NT2/D1 (cell line): ENCODE results near the gene EDEM3.
"Not testable (repeated sequence)": the region's sequence is repeated elsewhere in the genome, so short reads cannot be mapped to it uniquely, and the experiment has no call there.

Experiments used
- DNase-seq: peaks from one replicate; pipeline ENCODE4 v3.0.0-alpha.2; 2011; ENCODE audit warnings: low read depth, low spot score
- H3K27me3 ChIP-seq: 2 replicates; pipeline ENCODE4 v1.6.0; 2011; ENCODE audit warnings: mild to moderate bottlenecking; ENCODE audit not compliant: insufficient read length, insufficient read depth
- H3K36me3 ChIP-seq: 2 replicates; pipeline ENCODE4 v1.6.1; 2011; ENCODE audit warnings: mild to moderate bottlenecking, low read length, mixed read lengths; ENCODE audit not compliant: insufficient read depth, insufficient read length
- H3K4me1 ChIP-seq: 2 replicates; pipeline ENCODE4 v1.5.1; 2011; ENCODE audit not compliant: insufficient read depth, insufficient read length
- H3K4me3 ChIP-seq: 2 replicates; pipeline ENCODE4 v1.5.1; 2011; ENCODE audit warnings: low read depth; ENCODE audit not compliant: insufficient read length
- H3K9ac ChIP-seq: 2 replicates; pipeline ENCODE4 v1.6.0; 2011; ENCODE audit warnings: low read depth; ENCODE audit not compliant: insufficient read length
- H3K9me3 ChIP-seq: 2 replicates; pipeline ENCODE4 v1.5.1; 2011; ENCODE audit warnings: mild to moderate bottlenecking, low read length; ENCODE audit not compliant: insufficient read depth
- SUZ12 ChIP-seq: IDR thresholded peaks from 2 replicates; pipeline ENCODE4 v1.6.1; 2011; ENCODE audit not compliant: insufficient read length, insufficient read depth; ENCODE audit errors: extremely low read depth
- YY1 ChIP-seq: IDR thresholded peaks from 2 replicates; pipeline ENCODE4 v1.6.1; 2011; ENCODE audit not compliant: insufficient read length, insufficient read depth
- ZNF274 ChIP-seq: IDR thresholded peaks from 2 replicates; pipeline ENCODE4 v1.6.1; 2011; ENCODE audit warnings: mild to moderate bottlenecking, low read depth, low read length

Gene EDEM3

GRCh38 chr1:184768467-184768866 lies 13.8 kb upstream of the EDEM3 start:
- DNase-seq: no peak
- Histone ChIP-seq H3K9ac (no peak overlapping the region), H3K36me3 (no peaks in the 10 kb centered on the region), H3K9me3 (no peaks in the 10 kb centered on the region), H3K4me1 (no peaks in the 10 kb centered on the region), H3K27me3 (no peaks in the 10 kb centered on the region), H3K4me3 (no peak overlapping the region)
- TF ChIP-seq YY1: no peak
- TF ChIP-seq ZNF274: no peak
- TF ChIP-seq SUZ12: no peak

DNA sequence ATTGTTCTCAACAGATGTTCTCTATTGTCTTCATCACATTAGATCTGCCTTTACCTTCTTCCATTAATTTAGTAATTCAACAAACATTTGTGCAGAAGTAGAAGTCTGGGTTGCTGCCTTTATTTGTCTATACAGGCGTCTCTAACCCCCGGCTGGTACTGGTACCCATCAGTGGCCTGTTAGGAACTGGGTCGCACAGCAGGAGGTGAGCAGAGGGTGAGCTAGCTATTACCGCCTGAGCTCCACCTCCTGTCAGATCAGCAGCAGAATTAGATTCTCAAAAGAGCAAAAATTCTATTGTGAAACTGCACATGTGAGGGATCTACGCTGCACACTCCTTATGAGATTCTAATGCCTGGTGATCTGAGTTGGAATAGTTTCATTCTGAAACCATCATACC lies 12.9 kb upstream of the EDEM3 start:
- TF ChIP-seq SUZ12 (no peak), ZNF274 (no peak), YY1 (no peak)
- Histone ChIP-seq H3K4me1 (no peaks in the 10 kb centered on the region), H3K36me3 (no peaks in the 10 kb centered on the region), H3K27me3 (no peaks in the 10 kb centered on the region), H3K4me3 (no peak overlapping the region), H3K9ac (no peak overlapping the region), H3K9me3 (no peaks in the 10 kb centered on the region)
- DNase-seq: no peak

GRCh38 chr1:184764483-184764882 lies 9.8 kb upstream of the EDEM3 start:
- H3K4me3 ChIP-seq: no peak overlapping the region
- no peaks in the 10 kb centered on the region for H3K36me3 ChIP-seq
- H3K4me1 ChIP-seq: no peaks in the 10 kb centered on the region
- H3K9ac ChIP-seq: no peak overlapping the region
- DNase-seq: no peak
- H3K27me3 ChIP-seq: no peaks in the 10 kb centered on the region
- TF ChIP-seq SUZ12 (no peak), YY1 (no peak)
- H3K9me3 ChIP-seq: no peaks in the 10 kb centered on the region

DNA sequence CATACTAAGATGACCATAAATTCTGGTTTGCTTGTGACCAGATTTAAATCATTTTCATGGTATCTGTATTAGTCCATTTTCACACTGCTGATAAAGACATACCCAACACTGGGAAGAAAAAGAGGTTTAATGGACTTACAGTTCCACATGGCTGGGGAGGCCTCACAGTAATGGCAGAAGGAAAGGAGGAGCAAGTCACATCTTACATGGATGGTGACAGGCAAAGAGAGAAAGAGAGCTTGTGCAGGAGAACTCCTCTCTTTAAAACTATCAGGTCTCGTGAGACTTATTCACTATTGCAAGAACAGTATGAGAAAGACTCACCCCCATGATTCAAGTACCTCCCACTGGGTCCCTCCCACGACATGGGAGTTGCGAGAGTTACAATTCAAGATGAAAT lies 8.9 kb upstream of the EDEM3 start:
- H3K27me3 ChIP-seq, H3K9me3 ChIP-seq, H3K4me3 ChIP-seq, DNase-seq, H3K9ac ChIP-seq, H3K36me3 ChIP-seq, H3K4me1 ChIP-seq: not testable (repeated sequence)

- Histone ChIP-seq H3K36me3 (no peaks in the 10 kb centered on the region), H3K4me1 (no peaks in the 10 kb centered on the region), H3K9me3 (no peaks in the 10 kb centered on the region), H3K9ac (no peak overlapping the region), H3K27me3 (peaks cover under 1% of the 10 kb centered on the region), H3K4me3 (no peak overlapping the region)
- no peak for DNase-seq
- TF ChIP-seq SUZ12 (no peak), YY1 (no peak), ZNF274 (no peak)
These were observed 7.4 kb upstream of the EDEM3 start for GRCh38 chr1:184761969-184762485.

DNA sequence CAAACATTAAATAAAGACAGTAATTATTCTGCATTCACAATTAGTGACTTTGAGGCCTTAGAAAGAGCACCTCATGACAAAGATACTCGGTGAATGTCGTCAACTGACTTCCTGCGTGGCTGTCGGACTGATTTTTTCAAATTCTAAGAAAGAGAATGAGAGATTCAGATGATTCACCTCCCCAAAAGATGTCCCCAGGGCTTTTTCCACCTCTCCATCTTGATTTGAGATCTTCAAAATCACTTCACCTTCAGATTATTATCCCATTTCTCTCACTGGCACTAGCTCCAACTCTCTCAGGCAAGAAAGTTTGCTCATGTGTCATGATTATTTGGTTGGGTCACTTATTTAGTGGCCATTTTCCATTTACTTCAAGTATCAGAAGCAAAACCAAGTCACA lies 5.0 kb upstream of the EDEM3 start:
- H3K9me3 ChIP-seq: no peaks in the 10 kb centered on the region

DNA sequence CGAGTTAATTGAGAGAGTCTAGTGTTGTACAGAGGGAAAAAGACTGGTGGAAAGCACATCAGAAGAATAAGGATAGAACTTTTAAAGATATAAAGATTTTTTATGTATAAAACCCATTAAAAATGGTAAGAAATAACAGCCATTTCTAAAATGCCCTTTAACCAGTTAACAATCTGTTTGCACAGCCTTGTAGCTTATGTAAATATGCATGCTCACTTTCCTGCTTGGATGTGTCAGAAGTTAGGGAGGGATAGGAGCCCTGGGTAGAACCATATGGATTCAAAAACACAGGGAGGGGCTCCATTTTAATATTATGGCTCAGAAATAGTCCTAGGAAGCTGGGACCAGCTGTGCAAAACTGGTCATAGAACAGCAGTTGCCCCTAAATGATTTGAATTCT lies 4.5 kb upstream of the EDEM3 start:
- TF ChIP-seq ZNF274: no peak
- TF ChIP-seq SUZ12: no peak
- no peak for TF ChIP-seq YY1
- Histone ChIP-seq H3K4me3 (no peak overlapping the region), H3K4me1 (no peaks in the 10 kb centered on the region), H3K36me3 (no peaks in the 10 kb centered on the region), H3K9me3 (no peaks in the 10 kb centered on the region), H3K27me3 (peaks cover 9% of the 10 kb centered on the region), H3K9ac (no peak overlapping the region)
- DNase-seq: no peak

More for the DNA sequence above, 5.0 kb upstream of the EDEM3 start:
- Histone ChIP-seq H3K36me3 (no peaks in the 10 kb centered on the region), H3K9ac (no peak overlapping the region), H3K27me3 (peaks cover 9% of the 10 kb centered on the region), H3K4me1 (no peaks in the 10 kb centered on the region), H3K4me3 (no peak overlapping the region)
- no peak for TF ChIP-seq ZNF274
- TF ChIP-seq SUZ12: no peak
- no peak for TF ChIP-seq YY1
- DNase-seq: no peak

DNA sequence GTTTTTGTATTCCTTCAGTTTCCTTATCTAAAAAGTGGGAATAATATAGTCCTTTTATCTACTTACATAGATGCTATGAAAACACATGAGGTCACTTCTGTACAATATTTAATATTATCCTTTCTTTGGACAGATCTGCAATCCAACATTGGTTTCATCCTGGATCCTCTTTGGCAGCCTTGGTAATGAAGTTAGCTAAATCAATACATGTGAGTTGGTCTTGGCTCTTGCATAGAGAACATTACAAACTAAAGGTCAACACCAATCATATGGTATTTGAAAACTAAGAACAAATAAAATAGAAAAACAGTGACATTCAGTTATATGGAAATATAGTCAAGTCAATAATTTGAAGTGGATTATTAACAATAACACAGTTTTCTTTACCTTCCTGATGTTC lies 3.2 kb upstream of the EDEM3 start:
- Histone ChIP-seq H3K4me1 (no peaks in the 10 kb centered on the region), H3K36me3 (no peaks in the 10 kb centered on the region), H3K4me3 (no peak overlapping the region), H3K9me3 (no peaks in the 10 kb centered on the region), H3K27me3 (peaks cover 9% of the 10 kb centered on the region), H3K9ac (no peak overlapping the region)
- no peak for DNase-seq
- TF ChIP-seq YY1: no peak
- TF ChIP-seq SUZ12: no peak
- no peak for TF ChIP-seq ZNF274
